ENCODE measurements around the gene CH25H. TPM values are rescaled to one million over a fixed set of nuclear protein-coding genes. Genes with fewer than 3 reads are reported as not detected.

Gene CH25H
- total and polyA plus RNA-seq, 10 of the 15 experiments (the other 5 are each of a cell fraction or from before 2014, with no cell fraction given): not detected

DNA sequence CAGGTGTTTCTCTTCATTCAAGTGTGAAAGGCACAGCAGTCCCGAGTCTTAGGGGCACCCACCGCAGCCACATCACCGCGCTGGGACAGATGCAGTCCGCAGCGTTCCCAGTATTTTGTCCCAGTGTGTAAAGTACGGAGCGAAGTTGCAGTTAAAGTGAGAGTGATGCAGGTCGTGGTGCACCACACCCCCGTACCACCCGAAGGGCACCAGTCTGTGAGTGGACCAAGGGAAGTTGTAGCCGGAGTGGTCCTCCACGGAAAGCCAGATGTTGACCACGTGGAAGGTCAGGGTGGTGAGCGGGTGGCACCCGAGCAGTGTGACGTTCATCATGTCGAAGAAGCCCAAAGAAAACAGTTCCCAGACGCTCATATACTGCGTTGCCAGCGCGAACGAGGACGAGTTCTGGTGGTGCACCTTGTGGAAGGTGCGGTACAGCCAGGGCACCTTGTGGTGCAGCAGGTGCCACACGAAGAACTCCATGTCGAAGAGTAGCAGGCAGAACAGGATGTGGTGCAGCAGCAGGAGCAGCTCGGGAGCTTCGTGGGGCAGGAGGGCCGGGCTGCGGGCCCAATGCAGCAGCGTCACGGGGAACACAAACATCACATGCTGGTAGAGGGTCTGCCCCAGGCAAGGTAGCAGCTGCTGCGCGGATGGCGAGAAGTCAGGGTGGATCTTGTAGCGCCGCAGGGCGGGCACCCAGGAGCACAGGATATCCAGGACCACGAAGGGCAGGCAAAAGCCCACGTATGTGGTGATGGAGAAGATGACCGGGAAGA, 526 bp downstream of the CH25H start (continued):
- TF ChIP-seq, protein P1, sequence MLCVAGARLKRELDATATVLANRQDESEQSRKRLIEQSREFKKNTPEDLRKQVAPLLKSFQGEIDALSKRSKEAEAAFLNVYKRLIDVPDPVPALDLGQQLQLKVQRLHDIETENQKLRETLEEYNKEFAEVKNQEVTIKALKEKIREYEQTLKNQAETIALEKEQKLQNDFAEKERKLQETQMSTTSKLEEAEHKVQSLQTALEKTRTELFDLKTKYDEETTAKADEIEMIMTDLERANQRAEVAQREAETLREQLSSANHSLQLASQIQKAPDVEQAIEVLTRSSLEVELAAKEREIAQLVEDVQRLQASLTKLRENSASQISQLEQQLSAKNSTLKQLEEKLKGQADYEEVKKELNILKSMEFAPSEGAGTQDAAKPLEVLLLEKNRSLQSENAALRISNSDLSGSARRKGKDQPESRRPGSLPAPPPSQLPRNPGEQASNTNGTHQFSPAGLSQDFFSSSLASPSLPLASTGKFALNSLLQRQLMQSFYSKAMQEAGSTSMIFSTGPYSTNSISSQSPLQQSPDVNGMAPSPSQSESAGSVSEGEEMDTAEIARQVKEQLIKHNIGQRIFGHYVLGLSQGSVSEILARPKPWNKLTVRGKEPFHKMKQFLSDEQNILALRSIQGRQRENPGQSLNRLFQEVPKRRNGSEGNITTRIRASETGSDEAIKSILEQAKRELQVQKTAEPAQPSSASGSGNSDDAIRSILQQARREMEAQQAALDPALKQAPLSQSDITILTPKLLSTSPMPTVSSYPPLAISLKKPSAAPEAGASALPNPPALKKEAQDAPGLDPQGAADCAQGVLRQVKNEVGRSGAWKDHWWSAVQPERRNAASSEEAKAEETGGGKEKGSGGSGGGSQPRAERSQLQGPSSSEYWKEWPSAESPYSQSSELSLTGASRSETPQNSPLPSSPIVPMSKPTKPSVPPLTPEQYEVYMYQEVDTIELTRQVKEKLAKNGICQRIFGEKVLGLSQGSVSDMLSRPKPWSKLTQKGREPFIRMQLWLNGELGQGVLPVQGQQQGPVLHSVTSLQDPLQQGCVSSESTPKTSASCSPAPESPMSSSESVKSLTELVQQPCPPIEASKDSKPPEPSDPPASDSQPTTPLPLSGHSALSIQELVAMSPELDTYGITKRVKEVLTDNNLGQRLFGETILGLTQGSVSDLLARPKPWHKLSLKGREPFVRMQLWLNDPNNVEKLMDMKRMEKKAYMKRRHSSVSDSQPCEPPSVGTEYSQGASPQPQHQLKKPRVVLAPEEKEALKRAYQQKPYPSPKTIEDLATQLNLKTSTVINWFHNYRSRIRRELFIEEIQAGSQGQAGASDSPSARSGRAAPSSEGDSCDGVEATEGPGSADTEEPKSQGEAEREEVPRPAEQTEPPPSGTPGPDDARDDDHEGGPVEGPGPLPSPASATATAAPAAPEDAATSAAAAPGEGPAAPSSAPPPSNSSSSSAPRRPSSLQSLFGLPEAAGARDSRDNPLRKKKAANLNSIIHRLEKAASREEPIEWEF (IDR thresholded peaks at IDR 0.05; ENCODE audit: insufficient replicate concordance, low read depth, low read length): no peak
- no peak for TF ChIP-seq POLR2AphosphoS2 (IDR thresholded peaks at IDR 0.05; ENCODE audit: low read depth, low read length)

DNA sequence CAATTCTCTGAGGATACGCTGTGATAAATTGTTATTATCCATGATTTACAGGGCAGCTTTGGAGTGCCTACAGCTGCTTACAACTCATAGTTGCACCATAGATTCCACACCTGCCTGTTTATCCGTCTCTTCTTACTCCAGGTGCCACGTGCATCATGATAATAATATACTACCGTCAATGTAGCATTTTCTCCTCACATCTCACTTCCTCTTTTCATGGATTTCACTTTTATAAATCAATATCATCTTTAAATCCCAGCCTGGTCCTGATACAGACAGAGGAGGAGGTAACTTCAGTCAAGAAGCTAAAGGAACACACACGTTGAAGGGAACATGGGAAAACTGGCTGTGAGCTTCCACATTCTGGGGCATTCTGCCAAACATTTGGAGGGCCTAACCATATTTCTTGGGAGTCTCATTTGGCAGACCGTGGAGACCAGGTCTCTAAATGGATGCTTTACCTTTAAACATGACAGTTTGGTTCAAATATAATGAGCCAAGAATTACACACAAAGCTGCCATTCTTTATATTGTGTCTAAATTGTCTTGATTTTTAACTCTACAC, 2.4 kb downstream of the CH25H start:
- intact Hi-C loops (cut with micrococcal nuclease; ENCODE audit: unreplicated experiment): no loop called here
- no peaks in the 10 kb centered on the region for H4K20me1 ChIP-seq (ENCODE audit: control insufficient read depth, insufficient read depth)
- no peak overlapping the region for H3K4me3 ChIP-seq
- TF ChIP-seq, protein P2, sequence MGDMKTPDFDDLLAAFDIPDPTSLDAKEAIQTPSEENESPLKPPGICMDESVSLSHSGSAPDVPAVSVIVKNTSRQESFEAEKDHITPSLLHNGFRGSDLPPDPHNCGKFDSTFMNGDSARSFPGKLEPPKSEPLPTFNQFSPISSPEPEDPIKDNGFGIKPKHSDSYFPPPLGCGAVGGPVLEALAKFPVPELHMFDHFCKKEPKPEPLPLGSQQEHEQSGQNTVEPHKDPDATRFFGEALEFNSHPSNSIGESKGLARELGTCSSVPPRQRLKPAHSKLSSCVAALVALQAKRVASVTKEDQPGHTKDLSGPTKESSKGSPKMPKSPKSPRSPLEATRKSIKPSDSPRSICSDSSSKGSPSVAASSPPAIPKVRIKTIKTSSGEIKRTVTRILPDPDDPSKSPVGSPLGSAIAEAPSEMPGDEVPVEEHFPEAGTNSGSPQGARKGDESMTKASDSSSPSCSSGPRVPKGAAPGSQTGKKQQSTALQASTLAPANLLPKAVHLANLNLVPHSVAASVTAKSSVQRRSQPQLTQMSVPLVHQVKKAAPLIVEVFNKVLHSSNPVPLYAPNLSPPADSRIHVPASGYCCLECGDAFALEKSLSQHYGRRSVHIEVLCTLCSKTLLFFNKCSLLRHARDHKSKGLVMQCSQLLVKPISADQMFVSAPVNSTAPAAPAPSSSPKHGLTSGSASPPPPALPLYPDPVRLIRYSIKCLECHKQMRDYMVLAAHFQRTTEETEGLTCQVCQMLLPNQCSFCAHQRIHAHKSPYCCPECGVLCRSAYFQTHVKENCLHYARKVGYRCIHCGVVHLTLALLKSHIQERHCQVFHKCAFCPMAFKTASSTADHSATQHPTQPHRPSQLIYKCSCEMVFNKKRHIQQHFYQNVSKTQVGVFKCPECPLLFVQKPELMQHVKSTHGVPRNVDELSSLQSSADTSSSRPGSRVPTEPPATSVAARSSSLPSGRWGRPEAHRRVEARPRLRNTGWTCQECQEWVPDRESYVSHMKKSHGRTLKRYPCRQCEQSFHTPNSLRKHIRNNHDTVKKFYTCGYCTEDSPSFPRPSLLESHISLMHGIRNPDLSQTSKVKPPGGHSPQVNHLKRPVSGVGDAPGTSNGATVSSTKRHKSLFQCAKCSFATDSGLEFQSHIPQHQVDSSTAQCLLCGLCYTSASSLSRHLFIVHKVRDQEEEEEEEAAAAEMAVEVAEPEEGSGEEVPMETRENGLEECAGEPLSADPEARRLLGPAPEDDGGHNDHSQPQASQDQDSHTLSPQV (IDR thresholded peaks at IDR 0.05): no peak
- TF ChIP-seq SPI1 (IDR thresholded peaks at IDR 0.05; ENCODE audit: borderline replicate concordance, insufficient read depth, low read depth, low read length) (peak; percentile 82), BHLHE40 (IDR thresholded peaks at IDR 0.05; ENCODE audit: borderline replicate concordance in 1 of 2, low read depth in 2 of 2, low read length in 1 of 2) (0 out of 4 replicates have a peak, but pooled peaks of 1 of the 2 experiments have one; percentile 16), ZBED1 (IDR thresholded peaks at IDR 0.05; ENCODE audit: borderline replicate concordance) (no peak)
- no peak overlapping the region for H2AFZ ChIP-seq (ENCODE audit: control insufficient read depth, low read depth, low read length)
- no peak overlapping the region for H3K4me2 ChIP-seq (ENCODE audit: control insufficient read depth, insufficient read depth)
- ChIA-PET POLR2A (no interaction called here), CTCF (interaction anchor here (0.7 to 4.6 kb wide), 5 partner anchors 11 to 368 kb away, joined by 3 to 45 read pairs (median 4); no protein-coding TSS in a partner anchor), SMC1A (ENCODE audit: uncharacterized antibody, unreplicated experiment) (interaction anchor here (1.5 to 2.0 kb wide), 3 partner anchors 11 to 175 kb away, joined by 3 to 8 read pairs (median 5); no protein-coding TSS in a partner anchor), RAD21 (ENCODE audit: unreplicated experiment) (interaction anchor here (0.7 kb wide), 1 partner anchor 369 kb away, joined by 3 read pairs; no protein-coding TSS in a partner anchor)
- H3K27ac ChIP-seq (ENCODE audit: control insufficient read depth, insufficient read depth): no peak overlapping the region
- H3K27me3 ChIP-seq (replicated peaks in 1 of 2; ENCODE audit: control insufficient read depth in 2 of 2, insufficient read depth in 2 of 2, low read length in 1 of 2): peaks cover 8 to 26% of the 10 kb centered on the region in 2 experiments
- DNase-seq (ENCODE audit: low read depth, low spot score) (no peak), FAIRE-seq (no peak), ATAC-seq (no peak)
- 34% methylated on average over 6 of the region's 6 CpGs for WGBS (ENCODE audit: insufficient coverage, insufficient replicate concordance, low lambda C conversion rate, missing lambda C conversion rate)
- H3K9me3 ChIP-seq (replicated peaks; ENCODE audit: control insufficient read depth, insufficient read depth, low read length): no peaks in the 10 kb centered on the region
- H3K4me1 ChIP-seq (ENCODE audit: control insufficient read depth, insufficient read depth, low read length): peaks cover 20% of the 10 kb centered on the region
- no peaks in the 10 kb centered on the region for H3K79me2 ChIP-seq (ENCODE audit: control insufficient read depth, insufficient read depth, low read length)
- no peaks in the 10 kb centered on the region for H3K36me3 ChIP-seq (ENCODE audit: control insufficient read depth in 2 of 2, insufficient read depth in 2 of 2, low read length in 1 of 2)
- no peak overlapping the region for H3K9ac ChIP-seq (ENCODE audit: control insufficient read depth, insufficient read depth, low read length)
- BruUV-seq (replicated peaks): no TSS peak
- in situ Hi-C loops (cut with MboI): no loop called here
